H9 (cell line): ENCODE results near the gene AMH. TPM values are rescaled to one million over a fixed set of nuclear protein-coding genes. Genes with fewer than 3 reads are reported as not detected.

ENCODE experiments used
- DNase-seq: peaks from one replicate; pipeline ENCODE4 v3.0.0-alpha.2; 2017
- H2AFZ ChIP-seq: one replicate; pipeline ENCODE4 v1.6.1; 2013; ENCODE audit warnings: mild to moderate bottlenecking, low read length, control low read depth, moderate library complexity
- H2AK5ac ChIP-seq: 2 replicates; pipeline ENCODE4 v1.6.1; 2013; ENCODE audit warnings: low read length, control low read depth, mixed read lengths; ENCODE audit not compliant: insufficient read length
- H2BK120ac ChIP-seq: one replicate; pipeline ENCODE4 v1.6.1; 2013; ENCODE audit warnings: low read depth, mild to moderate bottlenecking, low read length, control low read depth, inconsistent platforms; ENCODE audit not compliant: poor library complexity, severe bottlenecking
- H2BK12ac ChIP-seq: 2 replicates; pipeline ENCODE4 v1.6.1; 2013; ENCODE audit warnings: low read length, control low read depth, mixed read lengths, low read depth; ENCODE audit not compliant: insufficient read length
- H2BK15ac ChIP-seq: 2 replicates; pipeline ENCODE4 v1.6.1; 2013; ENCODE audit warnings: low read depth, low read length, control low read depth
- H2BK20ac ChIP-seq: one replicate; pipeline ENCODE4 v1.6.1; 2013; ENCODE audit warnings: low read depth, mild to moderate bottlenecking, low read length, control low read depth, inconsistent platforms; ENCODE audit not compliant: poor library complexity, severe bottlenecking
- H2BK5ac ChIP-seq: 2 replicates; pipeline ENCODE4 v1.6.1; 2013; ENCODE audit warnings: low read length, control low read depth, mixed read lengths; ENCODE audit not compliant: insufficient read length
- H3K14ac ChIP-seq: 2 replicates; pipeline ENCODE4 v1.6.1; 2013; ENCODE audit warnings: low read length, control low read depth; ENCODE audit not compliant: insufficient read depth
- H3K18ac ChIP-seq: 2 replicates; pipeline ENCODE4 v1.6.1; 2013; ENCODE audit warnings: low read depth, mild to moderate bottlenecking, mixed read lengths, low read length, control low read depth; ENCODE audit not compliant: insufficient read length
- H3K23ac ChIP-seq: 2 replicates; pipeline ENCODE4 v1.6.1; 2013; ENCODE audit warnings: low read length, control low read depth, mixed read lengths, low read depth; ENCODE audit not compliant: insufficient read length
- H3K23me2 ChIP-seq: 2 replicates; pipeline ENCODE4 v1.6.1; 2013; ENCODE audit warnings: low read depth, mild to moderate bottlenecking, mixed read lengths, low read length, control low read depth; ENCODE audit not compliant: insufficient read length, poor library complexity, severe bottlenecking
- H3K27ac ChIP-seq: 2 replicates; pipeline ENCODE4 v1.5.1; 2013; ENCODE audit warnings: low read length, control low read depth, mixed read lengths, low read depth; ENCODE audit not compliant: insufficient read length
- H3K27me3 ChIP-seq: 2 replicates; pipeline ENCODE4 v1.6.1; 2013; ENCODE audit warnings: low read length, control low read depth, inconsistent platforms; ENCODE audit not compliant: insufficient read depth
- H3K4ac ChIP-seq: 2 replicates; pipeline ENCODE4 v1.6.1; 2013; ENCODE audit warnings: low read depth, mild to moderate bottlenecking, control low read depth, inconsistent platforms, low read length, moderate library complexity
- H3K4me1 ChIP-seq: 2 replicates; pipeline ENCODE4 v1.6.1; 2013; ENCODE audit warnings: low read length, control low read depth, inconsistent platforms; ENCODE audit not compliant: insufficient read depth
- H3K4me2 ChIP-seq: 2 replicates; pipeline ENCODE4 v1.6.1; 2013; ENCODE audit warnings: low read length, control low read depth, mixed read lengths; ENCODE audit not compliant: insufficient read length, insufficient read depth
- H3K56ac ChIP-seq: 2 replicates; pipeline ENCODE4 v1.6.1; 2013; ENCODE audit warnings: low read depth, mild to moderate bottlenecking, mixed read lengths, low read length, control low read depth; ENCODE audit not compliant: insufficient read length
- H3K79me1 ChIP-seq: 2 replicates; pipeline ENCODE4 v1.6.1; 2013; ENCODE audit warnings: low read depth, mild to moderate bottlenecking, moderate library complexity, low read length, control low read depth, inconsistent platforms; ENCODE audit not compliant: insufficient read depth, poor library complexity, severe bottlenecking
- H3K79me2 ChIP-seq: 2 replicates; pipeline ENCODE4 v1.6.1; 2013; ENCODE audit warnings: low read length, control low read depth, inconsistent platforms; ENCODE audit not compliant: insufficient read depth
- H3K9ac ChIP-seq: 2 replicates; pipeline ENCODE4 v1.6.1; 2013; ENCODE audit warnings: low read length, control low read depth, mixed read lengths; ENCODE audit not compliant: insufficient read length; ENCODE audit errors: extremely low read depth
- H3K9me3 ChIP-seq: one replicate; pipeline ENCODE4 v1.6.1; 2013; ENCODE audit warnings: low read depth, low read length, inconsistent platforms; ENCODE audit not compliant: control insufficient read depth
- H3T11ph ChIP-seq: one replicate; pipeline ENCODE4 v1.6.1; 2013; ENCODE audit warnings: mild to moderate bottlenecking, low read length, control low read depth, inconsistent platforms
- H4K20me1 ChIP-seq: one replicate; pipeline ENCODE4 v1.6.1; 2013; ENCODE audit not compliant: control insufficient read depth, insufficient read length, insufficient read depth
- H4K5ac ChIP-seq: 2 replicates; pipeline ENCODE4 v1.6.1; 2013; ENCODE audit warnings: low read depth, mild to moderate bottlenecking, mixed read lengths, low read length, control low read depth; ENCODE audit not compliant: insufficient read length
- H4K8ac ChIP-seq: replicated peaks from 2 replicates; pipeline ENCODE4 v1.6.1; 2013; ENCODE audit warnings: low read length, control low read depth, mixed read lengths, low read depth; ENCODE audit not compliant: insufficient read length
- H4K91ac ChIP-seq: 2 replicates; pipeline ENCODE4 v1.6.1; 2013; ENCODE audit warnings: low read depth, mild to moderate bottlenecking, moderate library complexity, mixed read lengths, low read length, control low read depth; ENCODE audit not compliant: insufficient read length
- H3K27ac Mint-ChIP-seq, 3 experiments: 2 replicates in 2 of 3; 3 replicates in 1 of 3; pipeline ENCODE4 v1.8.0; 2020 to 2021; ENCODE audit warnings: mixed read lengths in 3 of 3, mild to moderate bottlenecking in 1 of 3, moderate library complexity in 1 of 3
- H3K27me3 Mint-ChIP-seq: 2 replicates; pipeline ENCODE4 v1.8.0; 2021; ENCODE audit warnings: low read depth, mild to moderate bottlenecking, moderate library complexity, mixed read lengths
- H3K36me3 Mint-ChIP-seq, 3 experiments: 2 replicates in 2 of 3; 3 replicates in 1 of 3; pipeline ENCODE4 v1.8.0; 2020 to 2021; ENCODE audit warnings: low read depth in 3 of 3, mixed read lengths in 3 of 3; ENCODE audit not compliant: insufficient read depth in 1 of 3
- H3K4me1 Mint-ChIP-seq, 2 experiments: 2 replicates each; pipeline ENCODE4 v1.8.0; 2020; ENCODE audit warnings: mixed read lengths in 2 of 2
- H3K4me3 Mint-ChIP-seq, 2 experiments: 2 replicates in 1 of 2; 3 replicates in 1 of 2; pipeline ENCODE4 v1.8.0; 2020 to 2021; ENCODE audit warnings: mild to moderate bottlenecking in 2 of 2, mixed read lengths in 2 of 2, moderate library complexity in 1 of 2
- H3K9me3 Mint-ChIP-seq, 2 experiments: 2 replicates in 1 of 2; 3 replicates in 1 of 2; pipeline ENCODE4 v1.8.0; 2020; ENCODE audit warnings: mild to moderate bottlenecking in 2 of 2, mixed read lengths in 2 of 2, moderate library complexity in 1 of 2
- WGBS: extraction: QIAGEN DNeasy Blood & Tissue Kit; methylation state at CpG from one replicate; pipeline ENCODE4 v1.1.7; 2013; ENCODE audit warnings: missing lambda C conversion rate, low lambda C conversion rate, mixed read lengths; ENCODE audit not compliant: insufficient read length; ENCODE audit errors: extremely low coverage; 5-methylcytosine and 5-hydroxymethylcytosine counted together
- total RNA-seq: library from RNA; stranded (reverse); gene quantifications from 2 replicates; pipeline ENCODE4 v1.2.1, GENCODE V29; 2021
- TF ChIP-seq, protein P1 (sequence below): fragments of 200-600 bp; sonication (generic); conservative IDR thresholded peaks from 3 replicates; pipeline ENCODE4 v1.8.0; 2021; ENCODE audit warnings: antibody characterized with exemption, mild to moderate bottlenecking

Gene AMH
- total RNA-seq, 1 experiment from 2014 or later = 70.7 TPM

DNA sequence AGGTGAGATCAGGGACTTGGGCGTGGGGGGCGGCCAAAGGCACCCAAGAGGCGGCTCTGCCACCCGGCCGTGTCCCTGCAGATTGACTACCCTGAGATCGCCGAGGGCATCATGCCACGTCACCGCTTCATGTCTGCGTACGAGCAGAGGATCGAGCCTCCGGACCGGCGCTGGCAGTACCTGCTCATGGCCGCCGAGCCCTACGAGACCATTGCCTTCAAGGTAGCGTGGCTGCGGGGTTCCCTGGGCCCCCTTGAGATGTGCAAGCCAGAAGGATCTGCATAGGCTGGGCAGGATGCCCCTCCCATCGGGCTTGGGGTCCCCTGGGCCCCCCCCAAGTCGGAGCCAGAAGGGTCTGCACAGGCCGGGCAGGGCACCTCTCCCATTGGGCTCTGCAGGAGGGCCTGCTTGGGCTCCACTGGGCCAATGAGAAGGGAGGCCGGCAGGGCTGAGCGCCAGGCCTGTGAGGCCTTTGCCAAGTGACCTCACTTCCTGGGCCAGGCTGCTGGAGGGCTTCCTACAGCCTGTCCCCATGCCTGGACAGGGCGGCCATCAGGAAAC lies 2.2 kb upstream of the AMH start:
- H2AFZ ChIP-seq = no peak overlapping the region
- no peak overlapping the region for H2BK15ac ChIP-seq
- H3K27me3 ChIP-seq = no peaks in the 10 kb centered on the region
- no peak overlapping the region for H2AK5ac ChIP-seq
- H4K8ac ChIP-seq = no peak overlapping the region
- no peak overlapping the region for H3K27ac Mint-ChIP-seq
- H3T11ph ChIP-seq = no peak overlapping the region
- DNase-seq = no peak
- no peak overlapping the region for H2BK20ac ChIP-seq
- H3K4me1 Mint-ChIP-seq = 0 out of 4 replicates have a peak, but pooled peaks cover 0 to 2% of the 10 kb centered on the region in 2 experiments
- H2BK12ac ChIP-seq = no peak overlapping the region
- H3K4me2 ChIP-seq = no peak overlapping the region
- no peak overlapping the region for H3K14ac ChIP-seq
- H2BK5ac ChIP-seq = no peak overlapping the region
- H4K20me1 ChIP-seq = no peaks in the 10 kb centered on the region
- no peak overlapping the region for H3K18ac ChIP-seq
- peaks cover 16 to 42% (median 33%) of the 10 kb centered on the region in 3 experiments; a peak in 6 of 7 replicates for H3K36me3 Mint-ChIP-seq
- TF ChIP-seq, protein P1, sequence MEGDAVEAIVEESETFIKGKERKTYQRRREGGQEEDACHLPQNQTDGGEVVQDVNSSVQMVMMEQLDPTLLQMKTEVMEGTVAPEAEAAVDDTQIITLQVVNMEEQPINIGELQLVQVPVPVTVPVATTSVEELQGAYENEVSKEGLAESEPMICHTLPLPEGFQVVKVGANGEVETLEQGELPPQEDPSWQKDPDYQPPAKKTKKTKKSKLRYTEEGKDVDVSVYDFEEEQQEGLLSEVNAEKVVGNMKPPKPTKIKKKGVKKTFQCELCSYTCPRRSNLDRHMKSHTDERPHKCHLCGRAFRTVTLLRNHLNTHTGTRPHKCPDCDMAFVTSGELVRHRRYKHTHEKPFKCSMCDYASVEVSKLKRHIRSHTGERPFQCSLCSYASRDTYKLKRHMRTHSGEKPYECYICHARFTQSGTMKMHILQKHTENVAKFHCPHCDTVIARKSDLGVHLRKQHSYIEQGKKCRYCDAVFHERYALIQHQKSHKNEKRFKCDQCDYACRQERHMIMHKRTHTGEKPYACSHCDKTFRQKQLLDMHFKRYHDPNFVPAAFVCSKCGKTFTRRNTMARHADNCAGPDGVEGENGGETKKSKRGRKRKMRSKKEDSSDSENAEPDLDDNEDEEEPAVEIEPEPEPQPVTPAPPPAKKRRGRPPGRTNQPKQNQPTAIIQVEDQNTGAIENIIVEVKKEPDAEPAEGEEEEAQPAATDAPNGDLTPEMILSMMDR = no peak
- no peaks in the 10 kb centered on the region for H3K23me2 ChIP-seq
- H3K4me1 ChIP-seq = no peaks in the 10 kb centered on the region
- no peak overlapping the region for H3K27ac ChIP-seq
- no peak overlapping the region; a peak in 1 of 5 replicates for H3K4me3 Mint-ChIP-seq
- no peak overlapping the region for H3K4ac ChIP-seq
- H3K27me3 Mint-ChIP-seq = no peaks in the 10 kb centered on the region
- no peak overlapping the region for H3K9ac ChIP-seq
- WGBS = no CpG with 5 or more reads among the region's 26 CpGs
- no peak overlapping the region for H4K5ac ChIP-seq
- H3K23ac ChIP-seq = no peak overlapping the region
- no peak overlapping the region for H4K91ac ChIP-seq
- H3K79me2 ChIP-seq = peaks cover 8% of the 10 kb centered on the region; the same call in 1 of the 2 replicates
- no peaks in the 10 kb centered on the region for H3K9me3 Mint-ChIP-seq
- H3K79me1 ChIP-seq = peaks cover 6% of the 10 kb centered on the region
- H3K56ac ChIP-seq = no peak overlapping the region
- no peaks in the 10 kb centered on the region for H3K9me3 ChIP-seq
- H2BK120ac ChIP-seq = no peak overlapping the region
